PC-9 (cell line): ENCODE data around the gene SPATA20. TPM values are rescaled to one million over a fixed set of nuclear protein-coding genes. Genes with fewer than 3 reads are reported as not detected.

Experiments
- BruUV-seq: library from RNA; stranded (reverse); fragments of 400-500 nt; replicated peaks from 2 replicates; lab custom pipeline; 2021; lab: Mats Ljungman, UMichigan
- CTCF ChIA-PET: fragments of 300-600 bp; sonication (Branson Sonifier 250); formaldehyde crosslinking; loops from one replicate; lab custom pipeline; 2022; ENCODE audit warnings: antibody characterized with exemption; lab: Charles Lee
- POLR2A ChIA-PET: fragments of 300-600 bp; sonication (Branson Sonifier 250); formaldehyde crosslinking; loops from one replicate; lab custom pipeline; 2022; ENCODE audit warnings: antibody characterized with exemption; ENCODE audit not compliant: unreplicated experiment; lab: Charles Lee
- DNase-seq, 2 experiments: peaks; one replicate each; pipeline versions ENCODE4 v3.0.0 to v3.0.0-alpha.2; 2015 to 2022; ENCODE audit warnings: mixed read lengths in 1 of 2
- H2AFZ ChIP-seq: fragments of 200-600 bp; sonication (generic); 2 replicates; pipeline ENCODE4 v1.8.1; 2017; ENCODE audit warnings: antibody characterized with exemption
- H3F3A ChIP-seq: fragments of 200-600 bp; sonication (generic); 2 replicates; pipeline ENCODE4 v1.8.1; 2017; ENCODE audit warnings: antibody characterized with exemption, mild to moderate bottlenecking, low read depth; ENCODE audit not compliant: insufficient read depth
- H3K27ac ChIP-seq: fragments of 200-600 bp; sonication (generic); 2 replicates; pipeline ENCODE4 v1.6.1; 2016; ENCODE audit warnings: mixed run types
- H3K27me3 ChIP-seq: fragments of 200-600 bp; sonication (generic); 2 replicates; pipeline ENCODE4 v1.6.1; 2016; ENCODE audit warnings: low read depth, mixed run types; ENCODE audit not compliant: insufficient read depth
- H3K36me3 ChIP-seq: fragments of 200-600 bp; sonication (generic); 2 replicates; pipeline ENCODE4 v1.6.1; 2016; ENCODE audit warnings: low read depth, mixed run types
- H3K4me1 ChIP-seq: fragments of 200-600 bp; sonication (generic); replicated peaks from 2 replicates; pipeline ENCODE4 v1.6.1; 2016; ENCODE audit warnings: mixed run types; ENCODE audit not compliant: insufficient read depth
- H3K4me2 ChIP-seq: fragments of 200-600 bp; sonication (generic); 2 replicates; pipeline ENCODE4 v1.6.1; 2017; ENCODE audit warnings: mixed run types
- H3K4me3 ChIP-seq: fragments of 200-600 bp; sonication (generic); 2 replicates; pipeline ENCODE4 v1.6.1; 2016; ENCODE audit warnings: mixed run types
- H3K79me2 ChIP-seq: fragments of 200-600 bp; sonication (generic); 2 replicates; pipeline ENCODE4 v1.6.1; 2017; ENCODE audit warnings: low read depth, mixed run types
- H3K9me2 ChIP-seq: fragments of 200-600 bp; sonication (generic); 2 replicates; pipeline ENCODE4 v1.8.1; 2017; ENCODE audit warnings: mild to moderate bottlenecking; ENCODE audit not compliant: insufficient read depth
- H3K9me3 ChIP-seq: fragments of 200-600 bp; sonication (generic); 2 replicates; pipeline ENCODE4 v1.8.1; 2016; ENCODE audit warnings: low read depth; ENCODE audit not compliant: insufficient read depth
- H4K20me1 ChIP-seq: fragments of 200-600 bp; sonication (generic); 2 replicates; pipeline ENCODE4 v1.8.1; 2017; ENCODE audit not compliant: insufficient read depth
- EZH2 ChIP-seq: fragments of 200-600 bp; sonication (generic); IDR thresholded peaks from 2 replicates; pipeline ENCODE4 v1.8.0; 2017; ENCODE audit warnings: antibody characterized with exemption, low read depth
- intact Hi-C: fragments of 100-400 bp; cut with micrococcal nuclease; formaldehyde crosslinking; loops from one replicate; pipeline ENCODE4 v1.10.0; 2022; ENCODE audit not compliant: unreplicated experiment
- total RNA-seq: library from RNA; stranded (reverse); gene quantifications from 2 replicates; pipeline ENCODE4 v1.2.3, GENCODE V29; 2021
- TF ChIP-seq, protein P1 (sequence below): fragments of 200-600 bp; sonication (generic); conservative IDR thresholded peaks from 2 replicates; pipeline ENCODE4 v1.6.1; 2017; ENCODE audit warnings: mixed run types, antibody characterized with exemption, mild to moderate bottlenecking, moderate library complexity

SPATA20 gene
- total RNA-seq, 1 experiment from 2014 or later: 41.5 TPM

DNA sequence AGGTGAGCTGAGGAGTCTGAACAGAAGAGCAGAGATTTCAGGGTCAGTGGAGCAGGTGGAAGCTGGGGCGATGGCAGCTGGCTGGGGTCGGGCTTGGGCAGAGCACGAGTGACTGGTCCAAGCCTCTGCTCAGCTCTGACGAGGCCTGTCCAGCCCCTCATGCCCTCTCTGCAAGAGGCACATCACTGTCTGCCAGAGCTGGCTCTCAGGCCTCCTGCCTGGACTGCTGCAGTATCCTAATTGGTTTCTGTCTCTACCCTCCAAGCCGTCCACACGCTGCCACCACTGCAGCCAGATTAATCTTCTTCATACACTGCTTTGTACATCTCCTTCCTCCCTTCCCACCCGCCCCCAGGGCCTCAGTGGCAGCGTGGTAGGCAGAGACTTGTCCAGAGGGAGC lies 38.9 kb downstream of the SPATA20 start:
- H4K20me1 ChIP-seq: no peaks in the 10 kb centered on the region
- H3K4me2 ChIP-seq: peak overlapping the region; percentile 14; the same call in 1 of the 2 replicates
- TF ChIP-seq EZH2: no peak
- TF ChIP-seq, protein P1, sequence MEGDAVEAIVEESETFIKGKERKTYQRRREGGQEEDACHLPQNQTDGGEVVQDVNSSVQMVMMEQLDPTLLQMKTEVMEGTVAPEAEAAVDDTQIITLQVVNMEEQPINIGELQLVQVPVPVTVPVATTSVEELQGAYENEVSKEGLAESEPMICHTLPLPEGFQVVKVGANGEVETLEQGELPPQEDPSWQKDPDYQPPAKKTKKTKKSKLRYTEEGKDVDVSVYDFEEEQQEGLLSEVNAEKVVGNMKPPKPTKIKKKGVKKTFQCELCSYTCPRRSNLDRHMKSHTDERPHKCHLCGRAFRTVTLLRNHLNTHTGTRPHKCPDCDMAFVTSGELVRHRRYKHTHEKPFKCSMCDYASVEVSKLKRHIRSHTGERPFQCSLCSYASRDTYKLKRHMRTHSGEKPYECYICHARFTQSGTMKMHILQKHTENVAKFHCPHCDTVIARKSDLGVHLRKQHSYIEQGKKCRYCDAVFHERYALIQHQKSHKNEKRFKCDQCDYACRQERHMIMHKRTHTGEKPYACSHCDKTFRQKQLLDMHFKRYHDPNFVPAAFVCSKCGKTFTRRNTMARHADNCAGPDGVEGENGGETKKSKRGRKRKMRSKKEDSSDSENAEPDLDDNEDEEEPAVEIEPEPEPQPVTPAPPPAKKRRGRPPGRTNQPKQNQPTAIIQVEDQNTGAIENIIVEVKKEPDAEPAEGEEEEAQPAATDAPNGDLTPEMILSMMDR: no peak
- POLR2A ChIA-PET: no interaction called here
- CTCF ChIA-PET: no interaction called here
- H3K27ac ChIP-seq: no peak overlapping the region
- peaks cover 10% of the 10 kb centered on the region for H3K4me1 ChIP-seq
- H3K4me3 ChIP-seq: no peak overlapping the region
- H3K36me3 ChIP-seq: no peaks in the 10 kb centered on the region
- no peak for DNase-seq
- no peaks in the 10 kb centered on the region for H3F3A ChIP-seq
- intact Hi-C loops: no loop called here
- H2AFZ ChIP-seq: no peak overlapping the region
- H3K27me3 ChIP-seq: peaks cover 11% of the 10 kb centered on the region; the same call in 1 of the 2 replicates
- no peaks in the 10 kb centered on the region for H3K9me2 ChIP-seq
- BruUV-seq: no TSS peak
- no peaks in the 10 kb centered on the region for H3K79me2 ChIP-seq
- no peaks in the 10 kb centered on the region for H3K9me3 ChIP-seq

DNA sequence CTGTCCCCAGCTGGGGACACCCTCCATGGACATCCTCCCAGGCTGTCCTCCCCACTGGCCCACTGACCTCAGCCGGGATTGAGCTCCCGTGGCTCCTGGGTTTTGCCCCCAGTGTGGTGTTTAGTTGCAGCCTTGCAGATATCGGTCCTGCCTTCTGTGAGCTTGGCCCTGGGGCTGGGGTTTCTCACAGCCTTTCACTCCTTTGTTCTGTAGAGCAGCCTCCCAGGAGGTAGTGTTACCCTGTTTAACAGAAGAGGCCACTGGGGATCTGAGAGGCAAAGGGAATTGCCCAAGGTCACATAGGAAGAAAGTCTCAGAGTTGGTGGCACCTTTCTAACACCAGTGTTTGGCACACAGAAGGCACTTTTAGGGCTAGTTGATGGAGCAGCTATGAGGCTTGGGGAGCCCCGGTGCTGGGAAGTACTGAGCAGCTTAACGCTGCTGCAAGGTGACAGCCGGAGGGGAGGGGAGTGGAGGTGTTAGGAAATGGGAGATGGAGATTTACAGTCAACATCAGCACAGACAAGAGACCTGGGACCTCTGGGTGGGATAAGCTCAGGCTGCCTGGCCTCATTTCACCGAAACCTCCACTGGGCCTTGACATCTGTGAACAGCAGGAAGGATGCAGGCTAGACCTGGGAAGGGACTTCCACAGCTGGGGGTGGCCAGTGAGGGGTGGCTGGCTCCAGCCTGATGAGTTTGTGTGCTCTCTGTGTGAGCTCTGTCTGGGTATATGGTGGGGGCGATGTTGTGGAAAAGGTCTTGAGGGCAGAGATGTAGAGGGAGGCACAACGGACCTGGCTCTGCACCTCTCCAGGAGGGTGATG lies 39.7 kb downstream of the SPATA20 start:
- intact Hi-C loops: no loop called here
- no peak overlapping the region for H3K4me2 ChIP-seq
- no peaks in the 10 kb centered on the region for H3K36me3 ChIP-seq
- H3K9me2 ChIP-seq: no peaks in the 10 kb centered on the region
- CTCF ChIA-PET: interaction anchor here (0.6 kb wide), 1 partner anchor 350 kb away, joined by 5 read pairs; no protein-coding TSS in a partner anchor
- TF ChIP-seq, protein P1: no peak
- TF ChIP-seq EZH2: no peak
- no peak overlapping the region for H2AFZ ChIP-seq
- H3K79me2 ChIP-seq: no peaks in the 10 kb centered on the region
- H3F3A ChIP-seq: no peaks in the 10 kb centered on the region
- BruUV-seq: no TSS peak
- no peak for DNase-seq
- H3K4me3 ChIP-seq: no peak overlapping the region
- H4K20me1 ChIP-seq: no peaks in the 10 kb centered on the region
- H3K9me3 ChIP-seq: no peaks in the 10 kb centered on the region
- H3K27me3 ChIP-seq: peaks cover 11% of the 10 kb centered on the region; the same call in 1 of the 2 replicates
- POLR2A ChIA-PET: no interaction called here
- peaks cover 10% of the 10 kb centered on the region for H3K4me1 ChIP-seq
- no peak overlapping the region for H3K27ac ChIP-seq

DNA sequence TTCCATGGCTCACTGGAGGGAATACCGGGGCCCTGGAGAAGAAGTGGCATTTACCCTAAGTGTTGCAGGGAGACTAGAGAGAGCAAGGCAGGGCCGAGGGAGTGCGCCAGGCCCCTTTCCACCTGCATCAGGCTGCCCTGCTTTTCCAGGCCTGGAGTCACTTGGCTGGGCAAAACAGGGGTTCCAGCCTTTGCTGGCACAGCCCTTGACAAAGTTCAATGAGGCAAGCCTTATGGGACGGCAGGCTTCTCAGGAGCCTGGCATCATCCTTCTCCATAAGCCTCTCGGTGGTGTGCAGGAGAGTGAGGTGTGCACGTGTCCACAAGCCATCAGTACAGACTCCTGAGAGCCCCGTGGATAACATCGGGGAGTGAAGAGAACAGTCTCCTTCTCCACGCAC lies 40.6 kb downstream of the SPATA20 start:
- Histone ChIP-seq H3K79me2 (no peaks in the 10 kb centered on the region), H4K20me1 (no peaks in the 10 kb centered on the region), H3K9me2 (no peaks in the 10 kb centered on the region), H3F3A (no peaks in the 10 kb centered on the region), H3K4me3 (no peak overlapping the region), H3K4me2 (no peak overlapping the region), H3K36me3 (no peaks in the 10 kb centered on the region), H2AFZ (no peak overlapping the region), H3K27ac (no peak overlapping the region), H3K4me1 (peaks cover 10% of the 10 kb centered on the region), H3K9me3 (no peaks in the 10 kb centered on the region), H3K27me3 (peaks cover 13% of the 10 kb centered on the region; the same call in 1 of the 2 replicates)
- TF ChIP-seq EZH2: no peak
- TF ChIP-seq, protein P1: no peak
- BruUV-seq: no TSS peak
- no peak for DNase-seq
- POLR2A ChIA-PET: interaction anchor here (0.5 kb wide), 1 partner anchor 25 kb away, joined by 5 read pairs; no protein-coding TSS in a partner anchor
- intact Hi-C loops: no loop called here
- CTCF ChIA-PET: no interaction called here
